ENCODE measurements around the gene PRL.

DNA sequence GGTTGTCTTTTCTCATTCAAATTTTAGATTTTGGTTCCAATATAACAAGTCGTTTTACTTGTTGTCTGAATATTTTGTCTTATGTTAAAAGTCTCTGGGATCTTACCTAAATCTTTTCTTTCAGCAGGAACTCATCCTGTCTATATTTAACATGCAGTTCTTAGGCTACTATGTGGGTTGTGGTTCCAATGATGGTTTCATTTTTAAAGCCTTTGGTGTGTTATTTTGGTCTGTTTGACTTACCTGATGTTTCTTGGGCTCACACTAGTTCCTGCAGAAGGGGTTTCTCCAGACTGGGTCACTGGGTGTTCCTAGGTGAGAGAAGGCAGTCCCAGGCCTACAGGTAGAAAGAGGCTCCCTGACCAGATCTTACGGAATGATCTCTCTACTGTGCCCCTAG, 17.4 kb downstream of the PRL start:
- TF ChIP-seq, protein P1, sequence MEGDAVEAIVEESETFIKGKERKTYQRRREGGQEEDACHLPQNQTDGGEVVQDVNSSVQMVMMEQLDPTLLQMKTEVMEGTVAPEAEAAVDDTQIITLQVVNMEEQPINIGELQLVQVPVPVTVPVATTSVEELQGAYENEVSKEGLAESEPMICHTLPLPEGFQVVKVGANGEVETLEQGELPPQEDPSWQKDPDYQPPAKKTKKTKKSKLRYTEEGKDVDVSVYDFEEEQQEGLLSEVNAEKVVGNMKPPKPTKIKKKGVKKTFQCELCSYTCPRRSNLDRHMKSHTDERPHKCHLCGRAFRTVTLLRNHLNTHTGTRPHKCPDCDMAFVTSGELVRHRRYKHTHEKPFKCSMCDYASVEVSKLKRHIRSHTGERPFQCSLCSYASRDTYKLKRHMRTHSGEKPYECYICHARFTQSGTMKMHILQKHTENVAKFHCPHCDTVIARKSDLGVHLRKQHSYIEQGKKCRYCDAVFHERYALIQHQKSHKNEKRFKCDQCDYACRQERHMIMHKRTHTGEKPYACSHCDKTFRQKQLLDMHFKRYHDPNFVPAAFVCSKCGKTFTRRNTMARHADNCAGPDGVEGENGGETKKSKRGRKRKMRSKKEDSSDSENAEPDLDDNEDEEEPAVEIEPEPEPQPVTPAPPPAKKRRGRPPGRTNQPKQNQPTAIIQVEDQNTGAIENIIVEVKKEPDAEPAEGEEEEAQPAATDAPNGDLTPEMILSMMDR (IDR thresholded peaks at IDR 0.05), result no peak
- no peak for TF ChIP-seq POLR2A (IDR thresholded peaks at IDR 0.05)
